Right cardiac atrium (tissue), 5 donors: Measurements from ENCODE around the gene REEP1. TPM values are rescaled to one million over a fixed set of nuclear protein-coding genes. Genes with fewer than 3 reads are reported as not detected.

Experiments used
- ATAC-seq, 2 donors: fragments of 200-7000 bp; cut with Tn5 transposase; one replicate each; pipeline versions ENCODE4 v1.8.0 to v1.9.1; 2020; ENCODE audit warnings: moderate library complexity in 2 of 2, mild to moderate bottlenecking in 1 of 2
- DNase-seq, 3 donors: peaks; one replicate each; pipeline ENCODE4 v3.0.0-alpha.2; 2020
- H3K27ac ChIP-seq: one replicate; pipeline ENCODE4 v1.5.1; 2013; ENCODE audit warnings: mild to moderate bottlenecking, low read length, control low read depth, moderate library complexity
- H3K27me3 ChIP-seq: one replicate; pipeline ENCODE4 v1.6.1; 2013; ENCODE audit not compliant: control insufficient read depth, insufficient read depth
- H3K4me1 ChIP-seq: one replicate; pipeline ENCODE4 v1.6.1; 2013; ENCODE audit warnings: low read length; ENCODE audit not compliant: control insufficient read depth, insufficient read depth
- H3K4me3 ChIP-seq: one replicate; pipeline ENCODE4 v1.5.1; 2013; ENCODE audit warnings: low read length, control low read depth
- H3K9me3 ChIP-seq: one replicate; pipeline ENCODE4 v1.6.1; 2013; ENCODE audit warnings: low read length; ENCODE audit not compliant: control insufficient read depth
- WGBS: extraction: QIAGEN DNeasy Blood & Tissue Kit; methylation state at CpG from one replicate; pipeline ENCODE4 v1.1.7; 2013; 5-methylcytosine and 5-hydroxymethylcytosine counted together
- intact Hi-C, 4 donors: fragments of 100-400 bp; cut with DNase I; formaldehyde crosslinking; loops; one replicate each; pipeline versions ENCODE4 v1.11.0 to v1.14.0; 2022 to 2023
- polyA plus RNA-seq: library from polyadenylated mRNA; stranded (reverse); fragments of 200-250 nt; gene quantifications from one replicate; pipeline ENCODE4 v1.2.3, GENCODE V29; 2013
- total RNA-seq, 4 donors: library from RNA; stranded (reverse); fragmentation: NEBNext Ultra II Directional; extraction: Animal tissue kit (Norgen Biotek cat#: 25700); gene quantifications; one replicate each; pipeline ENCODE4 v1.2.1, GENCODE V29; 2021
- donor health status: healthy with polysubstance abuse.
- donor health status: DM: no; HTN: yes; CAD: no.
- donor health status: DM: no; HTN: no; CAD: no.
- donor health status: DM: no; HTN: yes; CAD: no; lungs with severe emphysema.
- donor health status: DM: yes; HTN: yes; CAD: no.

Gene REEP1
- total and polyA plus RNA-seq, 5 donors = 16.5 to 34.4 (median 25.3) TPM

DNA sequence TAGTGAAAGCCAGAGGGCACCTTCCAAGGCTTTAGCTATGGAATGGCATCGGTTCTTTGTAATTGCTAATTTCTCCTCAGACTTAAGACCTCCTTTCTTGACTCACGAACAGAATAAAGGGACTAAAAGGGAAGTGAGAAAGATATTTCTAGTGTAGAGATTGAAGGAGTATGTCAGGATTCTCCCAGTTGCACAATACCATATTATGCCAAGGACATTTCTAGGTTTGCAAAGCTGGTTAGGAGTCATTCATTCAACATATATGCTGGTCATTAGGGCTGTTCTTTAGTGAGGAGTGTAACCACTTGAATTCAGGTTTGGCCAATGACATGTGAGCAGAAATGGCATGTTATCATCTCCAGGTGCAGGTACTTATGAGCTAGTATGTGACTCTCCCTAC, 7.4 kb downstream of the REEP1 start:
- Histone ChIP-seq H3K27me3 (no peaks in the 10 kb centered on the region), H3K9me3 (no peaks in the 10 kb centered on the region), H3K27ac (no peak overlapping the region), H3K4me1 (peaks cover 4% of the 10 kb centered on the region), H3K4me3 (no peak overlapping the region)
- DNase-seq (no peak), ATAC-seq (no peak)
- 78% methylated on average over 2 of the region's 2 CpGs for WGBS
- intact Hi-C loops = no loop called here

DNA sequence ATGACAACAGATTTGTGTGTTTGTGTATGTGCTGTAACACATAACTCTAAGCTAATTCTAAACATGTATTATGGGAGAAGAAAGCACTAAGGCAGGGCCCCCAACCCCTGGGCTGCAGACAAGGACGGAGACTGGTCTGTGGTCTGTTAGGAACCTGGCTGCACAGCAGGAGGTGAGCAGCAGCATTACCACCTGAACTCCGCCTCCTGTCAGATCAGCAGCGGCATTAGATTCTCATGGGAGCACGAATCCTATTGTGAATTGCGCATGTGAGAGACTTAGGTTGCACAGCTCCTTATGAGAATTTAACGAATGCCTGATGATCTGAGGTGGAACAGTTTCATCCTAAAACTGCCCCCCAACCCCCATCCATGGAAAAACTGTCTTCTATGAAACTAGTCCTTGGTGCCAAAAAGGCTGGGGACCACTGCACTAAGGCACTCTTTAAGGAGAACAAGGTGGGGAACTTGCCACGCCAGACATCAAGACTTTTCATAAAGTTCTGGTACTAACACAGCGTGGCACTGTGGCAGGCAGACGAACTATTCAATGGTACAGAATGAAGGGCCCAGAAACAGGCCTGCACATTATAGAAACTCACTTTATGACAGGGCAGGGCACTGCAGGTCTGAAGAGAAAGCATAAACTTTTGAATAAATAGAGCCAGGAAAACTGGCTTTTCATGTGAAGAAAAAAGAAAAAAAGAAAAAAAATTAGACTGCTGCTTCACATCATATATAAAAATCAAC, 14.0 kb downstream of the REEP1 start:
- H3K9me3 ChIP-seq = no peaks in the 10 kb centered on the region
- H3K27ac ChIP-seq = no peak overlapping the region
- WGBS = 84% methylated on average over 9 of the region's 9 CpGs
- DNase-seq (no peak), ATAC-seq (no peak)
- intact Hi-C loops = no loop called here
- no peaks in the 10 kb centered on the region for H3K27me3 ChIP-seq
- no peak overlapping the region for H3K4me3 ChIP-seq
- peaks cover 2% of the 10 kb centered on the region for H3K4me1 ChIP-seq

DNA sequence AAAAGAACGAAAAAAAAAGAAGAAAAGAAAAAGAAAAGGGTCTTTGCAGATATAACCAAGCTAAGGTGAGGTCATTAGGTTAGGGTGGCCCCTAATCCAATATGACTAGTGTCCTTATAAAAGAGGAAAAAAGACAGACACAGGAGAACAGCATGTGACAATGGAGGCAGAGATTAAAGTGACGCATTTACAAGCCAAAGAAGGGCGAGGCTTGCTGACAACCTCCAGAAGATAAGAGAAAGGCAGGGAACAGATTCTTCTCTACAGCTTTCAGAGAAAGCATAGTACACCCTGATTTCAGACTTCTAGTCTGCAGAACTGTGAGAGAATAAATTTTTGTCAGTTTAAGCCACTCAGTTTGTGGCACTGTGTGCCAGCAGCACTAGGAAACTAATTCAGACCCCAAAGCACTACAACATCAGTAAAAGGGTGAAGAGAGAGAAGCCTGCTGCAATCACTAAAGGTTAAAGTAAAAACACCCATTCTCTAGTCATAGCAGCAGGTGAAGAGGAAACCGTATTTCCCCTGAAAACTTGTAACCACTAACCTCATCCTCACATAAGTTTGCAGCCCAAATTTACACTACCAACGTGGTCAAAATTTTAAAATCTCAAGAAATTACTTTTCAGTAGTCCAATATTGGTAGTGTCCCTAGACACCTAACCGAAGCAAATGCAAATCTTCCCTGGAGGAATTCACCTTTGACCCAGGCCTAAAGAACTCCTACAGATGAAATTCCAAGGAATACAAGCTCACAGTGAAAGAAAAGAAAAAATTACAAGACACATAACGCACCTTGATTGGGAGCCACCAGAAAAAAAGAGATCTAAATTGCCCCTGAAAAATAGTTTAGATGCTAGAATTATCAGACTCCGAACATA, 17.5 kb downstream of the REEP1 start:
- intact Hi-C loops = no loop called here
- WGBS = 58% methylated on average over 8 of the region's 8 CpGs
- no peak overlapping the region for H3K27ac ChIP-seq
- ATAC-seq (no peak), DNase-seq (no peak)
- H3K27me3 ChIP-seq = no peaks in the 10 kb centered on the region
- peaks cover 6% of the 10 kb centered on the region for H3K4me1 ChIP-seq
- no peaks in the 10 kb centered on the region for H3K9me3 ChIP-seq
- no peak overlapping the region for H3K4me3 ChIP-seq

DNA sequence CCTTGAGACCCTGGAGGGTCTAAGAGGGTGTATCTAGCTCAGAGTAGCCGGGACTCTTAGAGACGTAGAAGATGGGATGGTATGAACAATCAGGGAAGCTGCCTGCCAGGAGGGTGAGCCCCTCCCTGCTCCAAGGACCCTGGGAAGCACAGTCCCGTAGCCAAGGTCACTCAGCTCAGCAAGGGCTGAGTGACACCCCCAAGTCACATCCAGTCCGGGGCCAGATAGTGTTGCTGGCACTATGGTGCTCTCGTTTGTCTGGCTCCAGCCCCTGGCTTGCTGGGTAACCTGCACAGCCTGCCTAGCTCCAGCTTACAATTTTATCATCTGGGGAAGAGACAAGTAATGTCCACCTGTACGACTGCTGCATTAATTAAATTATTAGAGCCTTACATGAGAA, 22.3 kb downstream of the REEP1 start:
- H3K4me1 ChIP-seq = peaks cover 4% of the 10 kb centered on the region
- intact Hi-C loops = no loop called here
- DNase-seq = no peak
- H3K27ac ChIP-seq = no peak overlapping the region
- WGBS = 68% methylated on average over 6 of the region's 6 CpGs
- no peaks in the 10 kb centered on the region for H3K9me3 ChIP-seq
- no peaks in the 10 kb centered on the region for H3K27me3 ChIP-seq
- no peak overlapping the region for H3K4me3 ChIP-seq
- peak; percentile 53 to 55 for ATAC-seq

DNA sequence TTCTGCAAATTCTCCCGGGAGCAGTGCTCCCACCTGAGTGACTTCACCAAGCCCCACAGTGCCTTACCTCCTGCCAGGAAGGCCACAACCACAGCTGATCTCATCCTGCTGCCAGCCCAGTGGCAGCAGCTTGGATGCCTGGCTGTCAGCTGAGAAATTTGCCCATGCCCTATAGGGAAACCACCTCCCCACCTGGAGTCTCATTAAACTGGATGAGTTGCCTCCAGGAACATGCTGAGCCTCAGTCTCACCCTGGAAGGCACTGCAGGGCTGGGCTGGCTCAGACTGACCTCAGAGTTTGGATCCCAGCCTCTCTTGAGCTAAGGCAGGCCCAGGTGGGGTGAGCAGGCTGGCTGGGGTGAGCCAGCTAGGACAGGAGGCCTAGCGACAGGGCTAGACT, 23.3 kb downstream of the REEP1 start:
- no peaks in the 10 kb centered on the region for H3K9me3 ChIP-seq
- peaks cover 4% of the 10 kb centered on the region for H3K4me1 ChIP-seq
- 82% methylated on average over 2 of the region's 2 CpGs for WGBS
- no peak for ATAC-seq
- H3K27ac ChIP-seq = no peak overlapping the region
- H3K27me3 ChIP-seq = no peaks in the 10 kb centered on the region
- DNase-seq = no peak
- no peak overlapping the region for H3K4me3 ChIP-seq
- intact Hi-C loops = no loop called here

DNA sequence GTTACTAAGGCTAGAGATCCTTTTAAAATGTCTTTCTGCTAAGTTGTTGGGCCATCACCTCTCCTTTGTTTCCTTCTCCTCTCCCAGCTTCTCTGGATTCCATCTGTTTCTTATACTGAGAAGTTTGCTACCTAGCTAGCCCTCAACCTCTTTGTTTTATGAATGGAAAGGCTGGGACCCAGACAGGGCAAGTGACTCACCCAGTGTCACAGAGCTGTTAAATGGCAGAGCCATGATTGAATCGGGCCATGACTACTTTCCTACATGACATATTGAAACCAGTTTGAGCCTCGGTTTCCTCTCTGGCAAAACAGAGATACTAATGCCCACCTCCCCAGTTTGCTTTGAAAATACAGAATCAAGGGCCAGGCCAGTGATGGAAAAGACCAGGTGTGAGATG, 24.1 kb downstream of the REEP1 start:
- Histone ChIP-seq H3K9me3 (no peaks in the 10 kb centered on the region), H3K27me3 (no peaks in the 10 kb centered on the region), H3K4me3 (no peak overlapping the region), H3K27ac (no peak overlapping the region), H3K4me1 (peaks cover 4% of the 10 kb centered on the region)
- 96% methylated on average over 2 of the region's 2 CpGs for WGBS
- ATAC-seq = no peak
- intact Hi-C loops = no loop called here
- no peak for DNase-seq

DNA sequence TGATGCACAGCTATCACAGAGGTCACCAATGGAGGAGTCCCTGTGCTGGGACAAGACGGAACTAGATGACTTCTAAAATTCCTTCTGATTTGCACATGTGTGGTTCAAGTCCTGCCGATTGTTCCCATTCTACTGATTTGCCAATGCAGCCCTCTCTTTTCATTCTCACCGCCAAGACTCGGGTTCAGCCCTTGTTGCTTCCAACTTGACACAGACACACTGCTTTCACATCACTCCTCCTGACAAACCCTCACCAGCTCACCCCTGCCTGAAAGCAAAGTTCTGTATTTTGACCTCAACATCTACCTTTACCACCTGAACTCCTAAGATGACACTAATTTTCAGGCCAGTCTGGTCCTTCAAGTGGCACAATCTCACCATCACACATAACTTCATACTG, 25.5 kb downstream of the REEP1 start:
- ATAC-seq = no peak
- 92% methylated on average over 4 of the region's 4 CpGs for WGBS
- no peak overlapping the region for H3K4me3 ChIP-seq
- H3K27me3 ChIP-seq = no peaks in the 10 kb centered on the region
- intact Hi-C loops = no loop called here
- no peaks in the 10 kb centered on the region for H3K9me3 ChIP-seq
- no peak for DNase-seq
- no peak overlapping the region for H3K27ac ChIP-seq
- peaks cover 4% of the 10 kb centered on the region for H3K4me1 ChIP-seq

DNA sequence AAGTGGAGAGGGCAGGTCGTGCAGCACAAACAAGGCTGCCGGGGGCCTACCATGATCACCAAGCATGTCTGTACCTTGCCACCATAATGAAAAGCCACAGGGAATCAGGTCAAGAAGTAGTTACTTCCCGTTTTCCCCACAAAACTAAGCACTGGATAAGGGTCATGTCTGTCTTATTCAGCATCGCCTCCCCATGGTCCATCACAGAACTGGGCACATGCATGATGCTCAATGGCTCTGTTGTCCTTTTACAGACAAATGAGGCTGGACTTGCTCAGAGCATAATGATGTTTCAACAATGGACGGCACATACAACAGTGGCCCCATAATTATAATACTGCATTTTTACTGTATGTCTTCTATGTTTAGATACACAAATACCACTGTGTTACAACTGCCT, 27.5 kb downstream of the REEP1 start:
- Histone ChIP-seq H3K4me1 (no peaks in the 10 kb centered on the region), H3K27me3 (no peaks in the 10 kb centered on the region), H3K4me3 (no peak overlapping the region), H3K27ac (no peak overlapping the region), H3K9me3 (no peaks in the 10 kb centered on the region)
- intact Hi-C loops = loop anchor here in 1 of 4 donors (10.0 kb wide), 1 partner anchor 65 kb away; no protein-coding TSS in a partner anchor
- DNase-seq = no peak
- ATAC-seq = no peak
- WGBS = 85% methylated on average over 5 of the region's 5 CpGs

DNA sequence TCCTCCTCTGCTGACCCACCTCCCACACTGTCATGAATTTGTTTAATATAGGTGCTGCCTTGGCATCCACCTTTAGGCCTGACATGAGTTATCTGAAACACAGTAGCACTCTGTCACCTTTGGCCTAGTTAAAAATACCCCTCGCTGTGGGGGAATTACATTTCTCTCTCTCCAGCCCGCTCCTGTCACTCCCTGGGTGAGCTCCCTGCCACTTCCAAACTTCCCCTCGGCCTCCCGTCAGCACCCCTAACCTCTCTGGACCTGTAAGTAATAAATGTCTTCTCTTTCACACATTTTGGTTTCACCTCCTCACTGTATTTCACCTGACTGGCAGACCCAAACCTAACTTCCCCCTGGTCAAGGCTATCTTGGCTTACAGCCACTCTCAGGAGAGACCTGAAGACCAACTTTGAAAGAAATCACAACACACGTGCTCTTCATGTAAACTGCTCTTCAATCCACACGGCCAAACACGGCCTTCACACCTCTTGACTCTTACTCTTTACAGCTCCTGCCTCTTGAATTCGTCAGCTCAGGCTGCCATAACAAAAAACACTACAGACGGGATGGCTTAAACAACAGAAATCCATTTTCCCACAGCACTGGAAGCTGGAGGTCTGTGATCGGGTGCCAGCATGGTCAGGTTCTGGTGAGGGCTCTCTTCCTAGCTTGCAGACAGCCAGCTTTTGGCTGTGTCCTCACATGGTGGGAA, 28.3 kb downstream of the REEP1 start:
- Histone ChIP-seq H3K27me3 (no peaks in the 10 kb centered on the region), H3K27ac (peak overlapping the region; percentile 15), H3K4me1 (no peaks in the 10 kb centered on the region), H3K9me3 (no peaks in the 10 kb centered on the region), H3K4me3 (no peak overlapping the region)
- ATAC-seq (peak; percentile 34 to 43), DNase-seq (no peak)
- intact Hi-C loops = loop anchor here in 1 of 4 donors (10.0 kb wide), 1 partner anchor 66 kb away; no protein-coding TSS in a partner anchor
- 71% methylated on average over 10 of the region's 10 CpGs for WGBS

DNA sequence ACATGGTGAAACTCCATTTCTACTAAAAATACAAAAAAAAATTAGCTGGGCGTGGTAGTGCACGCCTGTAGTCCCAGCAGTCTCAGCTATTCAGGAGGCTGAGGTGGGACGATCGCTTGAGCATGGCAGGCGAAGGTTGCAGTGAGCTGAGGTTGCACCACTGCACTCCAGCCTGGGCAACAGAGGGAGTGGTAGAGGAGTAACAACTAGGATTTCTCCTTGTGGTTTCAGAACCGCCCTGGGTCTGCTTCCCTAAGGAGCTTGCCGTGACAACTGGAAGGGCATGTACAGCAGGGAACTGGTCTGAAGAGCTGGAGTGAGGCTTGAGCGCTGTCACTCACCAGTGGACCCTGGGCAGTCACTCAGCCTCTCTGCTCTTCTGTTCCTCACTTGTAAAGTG, 29.1 kb downstream of the REEP1 start:
- Histone ChIP-seq H3K27ac (peak overlapping the region; percentile 5), H3K27me3 (no peaks in the 10 kb centered on the region), H3K4me1 (no peaks in the 10 kb centered on the region), H3K4me3 (no peak overlapping the region), H3K9me3 (no peaks in the 10 kb centered on the region)
- 92% methylated on average over 8 of the region's 8 CpGs for WGBS
- no peak for DNase-seq
- ATAC-seq = no peak
- intact Hi-C loops = loop anchor here in 1 of 4 donors (10.0 kb wide), 1 partner anchor 66 kb away; no protein-coding TSS in a partner anchor

DNA sequence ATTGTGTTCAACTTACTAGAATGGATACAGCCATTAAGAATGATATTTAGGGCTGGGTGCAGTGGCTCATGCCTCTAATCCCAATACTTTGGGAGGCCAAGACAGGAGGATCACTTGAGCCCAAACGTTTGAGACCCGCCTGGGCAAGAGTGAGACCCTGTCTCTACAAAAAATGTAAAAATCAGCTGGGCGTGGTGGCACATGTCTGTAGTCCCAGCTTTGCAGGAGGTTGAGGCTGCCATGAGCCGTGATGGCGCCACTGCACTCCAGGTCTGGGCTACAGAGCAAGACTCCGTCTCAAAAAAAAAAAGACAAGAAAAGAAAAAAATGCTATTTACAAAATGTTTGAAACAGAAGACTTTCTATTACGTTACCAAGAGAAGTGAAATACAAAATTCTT, 30.0 kb downstream of the REEP1 start:
- H3K4me3 ChIP-seq = no peak overlapping the region
- no peak overlapping the region for H3K27ac ChIP-seq
- ATAC-seq = no peak
- intact Hi-C loops = loop anchor here in 1 of 4 donors (10.0 kb wide), 1 partner anchor 67 kb away; no protein-coding TSS in a partner anchor
- no peaks in the 10 kb centered on the region for H3K27me3 ChIP-seq
- no peaks in the 10 kb centered on the region for H3K9me3 ChIP-seq
- 93% methylated on average over 7 of the region's 7 CpGs for WGBS
- no peaks in the 10 kb centered on the region for H3K4me1 ChIP-seq
- DNase-seq = no peak
